ENCODE measurements around the gene SYCE1. TPM values are rescaled to one million over a fixed set of nuclear protein-coding genes. Genes with fewer than 3 reads are reported as not detected.
A peak's percentile ranks its signal among the peaks of the same experiment; 100 is the strongest.
"Not testable (repeated sequence)": the region's sequence is repeated elsewhere in the genome, so short reads cannot be mapped to it uniquely, and the experiment has no call there.

Gene SYCE1
- total and polyA plus RNA-seq, 2 donors (not counting 1 experiment from before 2014, with no cell fraction given), result 0.42 TPM; not detected in 1

GRCh38 chr10:133572055-133572454 lies 6.7 kb upstream of the SYCE1 start:
- ATAC-seq (ENCODE audit: low read depth); H3K4me2 ChIP-seq (replicated peaks; ENCODE audit: low read depth, low read length, poor library complexity, severe bottlenecking); intact Hi-C loops (cut with micrococcal nuclease); H3K9me3 Mint-ChIP-seq (ENCODE audit: insufficient read depth); H3K4me3 Mint-ChIP-seq; H4K20me1 ChIP-seq (ENCODE audit: control insufficient read depth, insufficient read depth, low read length, poor library complexity, severe bottlenecking); H3K9ac ChIP-seq (ENCODE audit: low read length); H3K79me2 ChIP-seq (ENCODE audit: control insufficient read depth, insufficient read depth, low read length); H3K36me3 ChIP-seq (replicated peaks in 1 of 2; ENCODE audit: control extremely low read depth in 1 of 2, control insufficient read depth in 1 of 2, extremely low read depth in 1 of 2, insufficient read depth in 2 of 2, low read length in 1 of 2); DNase-seq; H3K27me3 ChIP-seq (replicated peaks in 1 of 4; ENCODE audit: control extremely low read depth in 1 of 4, control insufficient read depth in 3 of 4, insufficient read depth in 4 of 4, low read length in 3 of 4); H3K27ac Mint-ChIP-seq; H3K4me1 Mint-ChIP-seq; H2AFZ ChIP-seq (ENCODE audit: insufficient read depth, low read depth, low read length, poor library complexity, severe bottlenecking); H3K27ac ChIP-seq (ENCODE audit: low read length in 2 of 2); CTCF ChIA-PET; H3K27me3 Mint-ChIP-seq; H3K4me1 ChIP-seq (ENCODE audit: control insufficient read depth in 2 of 2, insufficient read depth in 2 of 2, low read length in 2 of 2); H3K4me3 ChIP-seq (ENCODE audit: control extremely low read depth in 1 of 5, extremely low read depth in 1 of 5, insufficient read depth in 1 of 5, low read depth in 2 of 5, low read length in 4 of 5); POLR2A ChIA-PET: not testable (repeated sequence)
- 95% methylated on average over 4 of the region's 11 CpGs for WGBS (ENCODE audit: insufficient coverage)
- H3K9me3 ChIP-seq (ENCODE audit: control extremely low read depth in 1 of 3, control insufficient read depth in 2 of 3, insufficient read depth in 1 of 3, low read length in 2 of 3), result peaks cover 4 to 21% (median 11%) of the 10 kb centered on the region in 3 donors

- ATAC-seq (ENCODE audit: low read depth); H3K36me3 ChIP-seq (replicated peaks in 1 of 2; ENCODE audit: control extremely low read depth in 1 of 2, control insufficient read depth in 1 of 2, extremely low read depth in 1 of 2, insufficient read depth in 2 of 2, low read length in 1 of 2); DNase-seq; POLR2A ChIA-PET; H3K4me3 ChIP-seq (ENCODE audit: control extremely low read depth in 1 of 5, extremely low read depth in 1 of 5, insufficient read depth in 1 of 5, low read depth in 2 of 5, low read length in 4 of 5); H3K4me2 ChIP-seq (replicated peaks; ENCODE audit: low read depth, low read length, poor library complexity, severe bottlenecking); H3K27ac ChIP-seq (ENCODE audit: low read length in 2 of 2); H3K4me1 Mint-ChIP-seq; intact Hi-C loops (cut with micrococcal nuclease); H3K9ac ChIP-seq (ENCODE audit: low read length); H3K4me1 ChIP-seq (ENCODE audit: control insufficient read depth in 2 of 2, insufficient read depth in 2 of 2, low read length in 2 of 2); H3K4me3 Mint-ChIP-seq; H2AFZ ChIP-seq (ENCODE audit: insufficient read depth, low read depth, low read length, poor library complexity, severe bottlenecking); H3K27ac Mint-ChIP-seq; CTCF ChIA-PET; H4K20me1 ChIP-seq (ENCODE audit: control insufficient read depth, insufficient read depth, low read length, poor library complexity, severe bottlenecking); H3K27me3 ChIP-seq (replicated peaks in 1 of 4; ENCODE audit: control extremely low read depth in 1 of 4, control insufficient read depth in 3 of 4, insufficient read depth in 4 of 4, low read length in 3 of 4); H3K27me3 Mint-ChIP-seq; H3K79me2 ChIP-seq (ENCODE audit: control insufficient read depth, insufficient read depth, low read length); H3K9me3 Mint-ChIP-seq (ENCODE audit: insufficient read depth): not testable (repeated sequence)
- WGBS (ENCODE audit: insufficient coverage), result no CpG with 5 or more reads among the region's 21 CpGs
- peaks cover 4 to 42% (median 11%) of the 10 kb centered on the region in 3 donors for H3K9me3 ChIP-seq (ENCODE audit: control extremely low read depth in 1 of 3, control insufficient read depth in 2 of 3, insufficient read depth in 1 of 3, low read length in 2 of 3)
Observed at GRCh38 chr10:133569801-133570200, 4.4 kb upstream of the SYCE1 start.

GRCh38 chr10:133568831-133569527 lies 3.6 kb upstream of the SYCE1 start:
- H3K36me3 ChIP-seq (replicated peaks in 1 of 2; ENCODE audit: control extremely low read depth in 1 of 2, control insufficient read depth in 1 of 2, extremely low read depth in 1 of 2, insufficient read depth in 2 of 2, low read length in 1 of 2); H3K4me1 Mint-ChIP-seq; H3K27me3 Mint-ChIP-seq; H3K9ac ChIP-seq (ENCODE audit: low read length); H2AFZ ChIP-seq (ENCODE audit: insufficient read depth, low read depth, low read length, poor library complexity, severe bottlenecking); H4K20me1 ChIP-seq (ENCODE audit: control insufficient read depth, insufficient read depth, low read length, poor library complexity, severe bottlenecking); H3K27ac Mint-ChIP-seq; H3K79me2 ChIP-seq (ENCODE audit: control insufficient read depth, insufficient read depth, low read length); H3K27me3 ChIP-seq (replicated peaks in 1 of 4; ENCODE audit: control extremely low read depth in 1 of 4, control insufficient read depth in 3 of 4, insufficient read depth in 4 of 4, low read length in 3 of 4); H3K27ac ChIP-seq (ENCODE audit: low read length in 2 of 2); H3K4me1 ChIP-seq (ENCODE audit: control insufficient read depth in 2 of 2, insufficient read depth in 2 of 2, low read length in 2 of 2); H3K4me2 ChIP-seq (replicated peaks; ENCODE audit: low read depth, low read length, poor library complexity, severe bottlenecking); CTCF ChIA-PET; H3K4me3 ChIP-seq (ENCODE audit: control extremely low read depth in 1 of 5, extremely low read depth in 1 of 5, insufficient read depth in 1 of 5, low read depth in 2 of 5, low read length in 4 of 5); POLR2A ChIA-PET; DNase-seq; H3K9me3 Mint-ChIP-seq (ENCODE audit: insufficient read depth); intact Hi-C loops (cut with micrococcal nuclease); H3K4me3 Mint-ChIP-seq: not testable (repeated sequence)
- H3K9me3 ChIP-seq (ENCODE audit: control extremely low read depth in 1 of 3, control insufficient read depth in 2 of 3, insufficient read depth in 1 of 3, low read length in 2 of 3), result peaks cover 4 to 39% (median 11%) of the 10 kb centered on the region in 3 donors
- no CpG with 5 or more reads among the region's 80 CpGs for WGBS (ENCODE audit: insufficient coverage)
- ATAC-seq (ENCODE audit: low read depth), result peak; percentile 24

All from B cell (primary cell).